ENCODE results near the gene FILIP1L.

Gene FILIP1L

GRCh38 chr3:99966662-99967416, 147.5 kb downstream of the FILIP1L start:
- no peak for DNase-seq

GRCh38 chr3:99965681-99966408, 148.5 kb downstream of the FILIP1L start:
- no peak for DNase-seq

DNA sequence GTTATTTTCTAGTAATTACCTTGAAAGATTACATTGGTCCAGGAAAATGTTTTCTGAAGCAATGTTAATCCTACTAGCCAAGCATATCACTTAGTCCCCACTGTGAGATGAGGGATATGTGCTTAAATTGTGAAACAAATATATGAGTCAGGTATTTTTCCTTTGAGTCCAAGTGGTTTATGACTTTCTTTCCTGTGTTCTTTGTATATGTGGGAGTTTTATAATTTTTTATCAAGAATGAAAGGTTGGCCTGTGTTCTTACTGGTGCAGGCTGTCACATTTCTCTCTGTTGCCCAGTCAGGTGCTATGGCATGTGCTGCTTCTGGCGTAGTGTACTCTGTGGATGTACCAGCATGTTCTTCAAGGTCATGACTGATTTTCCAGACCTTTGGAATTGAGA, 149.2 kb downstream of the FILIP1L start:
- no peak for DNase-seq

DNA sequence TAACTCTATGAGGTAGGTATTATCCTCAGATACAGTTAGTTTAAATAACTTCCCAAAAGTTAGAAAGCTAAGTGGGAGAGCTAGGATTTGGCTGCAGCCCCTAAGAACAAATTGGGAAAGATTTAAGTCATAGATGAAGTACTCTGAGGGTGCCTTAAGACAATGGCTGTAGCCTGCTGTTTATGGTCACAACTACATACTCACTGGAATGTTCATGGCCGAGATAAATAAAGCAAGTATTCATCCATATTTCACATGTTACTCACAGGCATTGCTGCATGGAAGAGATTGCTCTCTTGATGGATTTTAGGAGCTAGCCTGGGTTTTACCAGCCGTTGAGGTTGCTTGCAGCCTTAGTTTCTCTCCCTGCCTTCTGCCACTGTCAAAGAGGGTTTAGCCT, 151.6 kb downstream of the FILIP1L start:
- DNase-seq = no peak

- no peak for DNase-seq
These were observed 152.4 kb downstream of the FILIP1L start for GRCh38 chr3:99961756-99962515.

DNA sequence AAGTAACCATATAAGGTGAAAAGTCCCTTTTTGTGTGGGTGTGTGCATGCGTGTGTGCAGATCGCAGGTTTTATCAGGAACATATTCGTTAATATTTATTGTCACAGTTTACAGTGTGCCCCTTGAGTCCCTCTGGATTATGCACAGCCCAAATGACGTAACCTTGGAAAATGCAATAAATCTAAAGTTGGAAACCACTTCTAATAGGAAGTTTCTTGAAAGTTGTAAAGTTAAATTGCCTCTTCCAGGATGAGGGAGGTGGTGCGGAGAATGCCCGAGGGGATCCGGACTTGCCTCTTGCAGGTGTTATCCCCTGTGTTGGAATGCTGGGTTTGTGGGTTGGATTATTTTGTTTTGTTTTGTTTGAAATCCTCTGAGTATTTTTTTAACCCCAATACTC, 153.4 kb downstream of the FILIP1L start:
- DNase-seq = no peak

DNA sequence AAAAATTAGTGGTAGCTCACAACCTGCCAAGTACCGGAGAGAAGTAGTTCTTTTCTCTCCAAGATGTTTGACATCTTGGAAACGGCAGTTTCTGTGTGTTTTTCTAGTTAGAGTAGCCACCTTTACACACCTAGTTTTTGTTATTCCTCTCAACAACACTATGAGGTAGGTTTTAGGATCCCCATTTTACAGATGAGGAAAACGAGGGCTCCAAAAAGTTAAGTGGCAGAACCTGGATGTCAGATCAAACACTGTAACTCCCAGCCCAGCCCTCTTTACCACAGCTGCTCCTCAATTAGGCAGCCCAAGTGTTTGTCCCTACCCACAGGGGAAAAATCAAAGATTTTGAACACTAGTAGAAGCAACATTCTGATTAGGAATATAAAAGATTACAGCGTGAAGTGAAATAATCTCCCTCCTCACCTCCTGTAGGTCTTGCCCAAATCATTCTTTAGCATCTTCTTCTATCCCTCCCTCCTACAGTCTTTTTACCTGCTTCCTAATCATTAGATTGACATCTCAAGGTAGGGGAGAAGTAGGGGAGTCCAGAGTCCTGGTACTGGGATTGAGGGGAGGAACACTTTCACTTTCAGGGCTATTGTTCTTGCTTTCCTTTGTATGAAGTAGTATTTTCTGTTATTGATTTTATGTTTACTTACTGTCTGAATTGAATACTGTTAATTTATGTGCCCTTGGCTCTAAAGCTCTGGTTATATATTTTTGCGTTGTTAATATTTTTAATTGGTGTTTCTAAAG, 154.0 kb downstream of the FILIP1L start:
- DNase-seq = no peak

- DNase-seq = no peak
These were observed 155.9 kb downstream of the FILIP1L start for GRCh38 chr3:99958222-99958912.

DNA sequence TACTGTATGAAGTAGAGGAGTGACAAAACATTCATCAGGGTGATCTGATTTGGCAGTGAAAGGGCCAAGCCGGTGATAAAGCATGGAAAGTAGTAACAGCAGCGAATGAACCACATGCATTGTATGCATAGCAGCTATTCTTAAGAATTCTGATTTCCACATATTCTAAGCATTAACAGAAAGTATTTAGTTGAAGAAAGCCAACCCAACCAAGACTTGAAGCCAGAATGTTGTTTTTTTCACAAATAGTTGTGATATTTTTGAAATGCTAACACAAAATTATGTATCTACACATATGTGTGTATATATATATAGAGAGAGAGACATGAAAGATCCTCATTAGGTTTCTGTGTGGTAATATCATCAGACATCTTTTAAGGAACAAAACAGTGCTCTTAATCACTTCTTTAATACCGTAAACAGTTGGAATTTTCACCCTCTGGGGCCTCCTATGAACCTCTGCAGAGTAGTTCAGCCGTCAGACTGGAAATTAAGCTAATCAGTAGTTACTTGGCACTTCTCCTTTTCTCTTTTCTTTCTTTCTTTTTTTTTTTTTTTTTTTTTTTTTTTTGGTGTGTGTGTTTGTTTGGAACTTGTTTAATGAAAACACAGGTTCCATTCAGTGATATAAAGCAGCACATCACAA, 157.0 kb downstream of the FILIP1L start:
- DNase-seq = no peak

DNA sequence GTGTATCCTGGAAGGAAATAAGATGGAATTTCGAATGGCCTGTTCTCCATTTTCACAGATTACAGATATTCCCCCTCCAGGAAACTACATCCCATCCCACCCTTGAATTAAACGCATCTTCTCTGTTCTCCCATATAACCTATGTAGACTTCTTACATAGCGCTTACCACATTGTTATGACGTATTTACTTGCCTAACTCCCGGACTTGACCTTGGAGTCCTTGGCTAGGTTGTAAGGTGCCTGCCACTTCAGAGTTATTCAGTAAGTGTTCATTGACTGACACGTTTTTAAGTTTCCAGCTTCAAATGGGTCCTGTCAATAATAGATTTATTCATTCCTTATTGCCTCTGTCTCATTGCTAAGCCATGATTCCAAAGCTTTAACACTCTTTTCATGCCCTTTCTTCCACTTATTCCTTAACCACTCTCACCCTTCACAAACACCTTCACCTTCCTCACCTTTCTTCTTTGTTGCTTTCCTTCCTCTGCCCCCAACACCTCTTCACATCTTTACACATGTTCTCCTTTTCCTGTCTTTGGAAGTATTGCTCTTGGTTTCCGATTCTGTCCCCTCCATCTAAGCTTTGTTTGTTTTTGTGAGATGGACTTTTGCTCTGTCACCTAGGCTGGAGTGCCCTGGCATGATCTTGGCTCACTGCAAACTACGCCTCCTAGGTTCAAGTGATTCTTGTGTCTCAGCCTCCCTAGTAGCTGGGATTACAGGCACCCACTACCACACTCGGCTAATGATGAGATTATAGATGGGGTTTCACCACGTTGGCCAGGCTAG, 158.3 kb downstream of the FILIP1L start:
- DNase-seq = no peak

DNA sequence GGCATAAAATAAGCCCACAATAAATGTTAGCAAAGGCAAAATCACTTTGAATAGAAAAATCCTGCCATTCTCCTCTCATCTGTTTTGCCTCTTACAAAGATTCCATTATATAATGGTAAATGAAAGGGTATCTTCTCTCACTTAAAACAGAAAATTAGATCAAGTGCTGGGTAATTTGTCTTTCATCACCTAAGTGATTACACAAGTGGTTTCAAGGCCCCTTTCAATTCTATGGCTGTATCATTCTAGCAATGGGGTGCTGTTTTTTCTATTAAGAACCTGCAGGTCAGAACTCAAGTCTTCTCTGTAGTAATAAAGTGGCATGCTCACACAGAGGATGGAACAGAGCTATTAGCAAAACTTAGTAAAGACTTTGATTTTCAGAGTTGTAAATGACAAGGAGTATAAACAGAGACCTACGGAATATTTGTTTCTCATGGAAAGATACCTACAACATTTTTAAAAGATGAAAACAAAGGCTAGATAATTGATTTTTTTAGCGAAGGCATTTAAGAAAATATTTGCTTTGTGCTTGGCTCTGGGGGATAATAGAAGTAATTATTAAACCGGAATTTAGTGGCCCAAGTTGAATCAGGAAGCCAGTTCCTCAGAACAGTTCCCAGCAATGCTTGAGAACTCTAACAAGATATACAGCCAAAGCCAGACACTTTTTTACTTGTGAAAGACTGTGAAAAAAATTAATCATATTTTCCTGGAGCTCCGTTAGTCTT, 159.2 kb downstream of the FILIP1L start:
- DNase-seq = no peak

- DNase-seq = no peak
These were observed 160.7 kb downstream of the FILIP1L start for GRCh38 chr3:99953596-99953995.

DNA sequence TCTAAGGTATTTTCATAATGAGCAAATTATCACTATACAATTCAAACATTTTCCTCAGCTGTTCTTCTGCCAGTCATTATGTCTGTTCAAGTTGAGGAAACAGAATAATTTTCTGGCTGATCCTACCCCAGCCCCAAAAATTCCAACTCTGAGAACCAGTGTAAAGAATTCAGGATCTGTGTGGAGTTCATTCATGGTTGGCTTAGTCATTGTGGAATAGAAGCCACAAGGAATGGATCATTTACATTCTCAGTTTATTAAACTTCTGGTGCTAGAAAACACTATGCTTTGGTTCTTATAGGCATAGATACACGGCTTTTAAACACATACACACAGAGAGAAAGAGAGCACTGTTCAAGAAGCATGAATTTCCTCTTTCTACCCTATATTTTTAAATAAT, 162.0 kb downstream of the FILIP1L start:
- DNase-seq = no peak

- DNase-seq = no peak
These were observed 162.6 kb downstream of the FILIP1L start for GRCh38 chr3:99951701-99952100.

DNA sequence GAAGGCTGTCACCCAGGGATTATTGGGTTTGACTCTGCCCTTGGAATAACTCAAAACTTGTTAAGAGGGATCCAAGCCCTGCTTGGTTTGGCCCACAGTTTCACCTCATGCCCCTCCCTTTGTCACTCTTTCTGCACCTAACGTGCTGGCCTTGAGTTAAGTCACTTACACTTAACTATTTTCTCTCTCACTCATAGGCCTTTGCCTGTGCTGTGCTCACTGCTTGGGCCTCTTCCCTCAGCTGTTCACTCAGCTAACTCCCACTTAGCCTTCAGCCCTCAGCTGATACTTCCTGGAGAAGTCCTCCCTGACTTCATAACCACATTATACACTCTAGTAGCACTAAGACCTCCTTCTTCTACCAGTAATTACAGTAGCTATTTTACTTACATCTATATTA, 163.4 kb downstream of the FILIP1L start:
- no peak for DNase-seq

DNA sequence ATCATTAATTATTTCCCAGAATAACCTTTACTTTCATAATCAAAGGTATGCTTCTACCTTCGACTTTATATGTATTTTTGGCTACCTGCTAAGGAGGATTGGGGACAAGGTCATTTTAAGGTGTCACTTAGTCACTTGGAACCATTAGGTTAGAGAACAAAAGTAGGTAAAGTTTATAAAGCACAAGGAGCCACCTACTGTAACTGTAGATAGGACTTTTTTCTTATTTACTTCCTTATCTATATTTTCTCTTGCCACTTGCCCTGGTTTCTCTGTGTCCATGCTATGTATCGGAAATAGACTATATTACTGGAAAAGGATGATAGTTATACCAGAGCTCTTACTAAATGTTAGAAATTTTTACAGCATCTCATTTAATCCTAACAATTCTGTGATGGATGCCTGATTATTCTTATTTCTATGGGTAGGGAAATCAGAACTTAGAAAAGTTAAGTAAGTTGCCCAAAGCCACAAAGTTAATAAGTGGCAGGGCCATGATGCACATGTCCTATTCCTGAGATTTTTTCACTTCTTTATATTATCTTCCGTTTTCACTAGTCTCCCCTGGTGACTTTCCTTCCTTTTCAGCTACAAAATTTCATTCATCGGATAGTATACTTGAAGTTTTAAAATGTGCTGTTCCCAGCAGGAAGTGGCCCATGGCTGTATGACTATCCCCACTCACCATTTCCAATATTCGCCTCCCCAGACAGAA, 164.2 kb downstream of the FILIP1L start:
- DNase-seq = no peak

DNA sequence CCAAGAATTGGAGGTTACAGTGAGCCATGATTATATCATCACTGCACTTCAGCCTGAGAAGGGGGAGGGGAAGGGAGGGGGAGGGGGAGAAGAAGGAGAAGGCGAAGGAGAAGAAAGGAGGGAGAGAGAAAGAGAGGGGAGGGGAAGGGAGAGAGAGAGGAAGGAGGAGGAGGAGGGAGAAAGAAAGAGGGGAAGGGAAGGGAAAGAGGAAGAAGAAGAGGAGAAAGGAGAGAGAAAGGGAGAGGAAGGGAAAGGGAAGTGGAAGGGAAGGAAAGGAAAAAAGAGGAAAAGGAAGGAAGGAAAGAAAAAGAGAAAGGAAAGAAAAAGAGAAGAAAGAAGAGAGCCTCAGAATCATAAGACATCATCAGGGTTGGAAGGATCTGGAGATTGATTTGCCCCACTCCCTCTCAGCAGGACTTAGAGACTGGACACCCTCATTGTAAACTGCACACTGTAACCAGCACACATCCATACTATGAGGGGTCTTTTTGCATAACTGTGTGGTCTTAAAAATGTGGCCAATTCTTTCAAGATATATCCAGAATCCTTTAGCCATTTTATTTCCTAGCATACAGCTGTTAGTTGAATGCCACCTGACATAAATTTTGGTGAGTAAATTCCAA, 165.7 kb downstream of the FILIP1L start:
- DNase-seq = no peak

DNA sequence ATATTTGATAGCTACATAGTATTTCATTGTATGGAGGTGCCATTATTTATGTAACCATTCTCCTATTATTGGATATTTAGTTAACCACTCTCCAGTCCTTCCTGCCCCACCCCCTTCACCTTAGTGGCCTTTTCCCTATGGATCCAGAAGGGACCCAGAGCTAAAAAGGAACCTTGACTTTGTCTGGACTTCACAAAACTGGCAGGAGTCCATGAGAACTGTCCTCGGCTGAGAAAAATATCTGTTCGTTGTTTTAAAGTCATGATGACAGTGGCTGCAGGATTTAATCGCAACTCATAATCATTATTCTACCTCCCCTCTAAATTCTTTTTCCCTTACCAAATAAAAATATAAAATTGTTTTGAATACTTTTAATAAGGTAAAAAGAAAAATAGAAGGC, 166.9 kb downstream of the FILIP1L start:
- no peak for DNase-seq

DNA sequence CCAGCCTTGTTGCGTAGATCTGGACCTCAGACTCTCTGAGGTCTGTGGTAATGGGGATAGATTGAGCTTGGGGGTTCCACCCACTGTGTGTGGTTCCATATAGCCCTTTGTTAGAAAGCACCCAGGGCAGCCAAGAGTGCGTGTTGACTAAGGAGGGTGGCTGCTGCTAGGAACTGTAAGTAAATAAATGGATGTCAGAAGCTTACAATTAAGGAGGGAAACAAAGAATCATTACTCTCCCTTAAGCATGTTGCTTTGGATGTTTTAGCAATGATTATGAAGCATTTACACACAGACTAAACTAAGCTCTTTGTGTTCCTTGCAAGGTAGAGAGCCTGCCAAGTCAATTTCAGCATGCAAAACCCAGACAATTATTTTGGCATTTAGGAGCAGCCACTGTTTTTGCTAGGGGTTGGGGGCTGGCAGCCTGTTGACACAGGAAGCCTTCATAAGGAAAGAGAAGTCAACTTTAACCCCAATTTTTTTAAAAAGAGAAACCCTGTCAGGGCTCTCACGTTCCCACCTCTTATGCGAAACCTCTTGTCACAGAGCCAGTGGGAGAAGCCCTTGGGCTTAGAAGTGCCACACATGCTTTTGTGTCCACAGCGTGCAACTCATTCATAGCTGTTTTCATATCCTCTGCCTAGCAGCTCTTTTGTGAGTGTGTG, 168.8 kb downstream of the FILIP1L start:
- DNase-seq = no peak

Measured in CD4-positive, alpha-beta T cell treated with Interleukin-10 for 1 hour (primary cell).